IPS DF 19.7 (cell line): ENCODE data around the gene L3MBTL2.

Experiments used
- DNase-seq: peaks from one replicate; pipeline ENCODE4 v3.0.0-alpha.2; 2013; ENCODE audit warnings: low read depth, low spot score

L3MBTL2 gene

GRCh38 chr22:41273128-41273527 lies 68.0 kb downstream of the L3MBTL2 start:
- DNase-seq: no peak

- DNase-seq: no peak
These were observed 69.7 kb downstream of the L3MBTL2 start for GRCh38 chr22:41274856-41275255.

DNA sequence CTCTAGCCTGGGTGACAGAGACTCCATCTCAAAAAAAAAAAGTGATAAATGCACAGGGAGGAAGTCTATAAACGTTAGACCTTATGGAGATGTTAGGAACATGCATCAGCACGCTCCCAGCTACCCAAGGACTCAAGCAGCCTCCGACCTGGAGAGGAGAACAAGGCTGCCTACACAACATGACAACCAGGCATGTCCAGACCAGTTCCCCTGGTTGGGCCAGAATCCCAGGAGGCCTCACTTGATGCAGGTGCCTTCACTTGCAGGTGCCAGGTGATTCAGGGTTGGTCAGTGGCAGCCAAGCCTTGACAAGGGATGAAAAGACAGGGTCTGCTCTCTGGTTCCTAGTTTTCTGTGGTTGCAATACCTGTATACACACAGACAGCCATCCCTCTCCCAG lies 75.0 kb downstream of the L3MBTL2 start:
- no peak for DNase-seq

DNA sequence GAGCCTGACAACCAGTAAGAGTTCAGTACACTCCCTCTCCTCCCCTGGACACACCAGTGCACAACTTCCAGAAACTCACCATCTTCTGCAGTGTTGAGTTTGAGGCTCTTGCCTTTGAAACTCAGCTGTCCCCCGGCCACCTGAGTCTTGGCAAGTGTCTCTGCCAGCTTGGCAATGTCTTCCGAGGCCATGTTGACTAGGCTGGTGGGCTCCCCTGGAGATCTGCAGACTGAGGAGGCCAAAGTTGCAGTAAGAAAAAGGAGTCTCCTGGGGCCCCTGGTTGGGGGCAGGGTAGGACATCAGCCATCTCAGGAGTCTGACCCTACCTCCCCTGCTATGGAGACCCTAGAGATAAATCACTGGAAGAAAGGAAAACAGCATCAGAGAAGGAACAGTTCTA lies 75.7 kb downstream of the L3MBTL2 start:
- DNase-seq: no peak
